ENCODE data around the gene ZNF557.

- no peak for TF ChIP-seq ZBTB21 (tag by site-specific recombination; IDR thresholded peaks at IDR 0.05)
- no peak for TF ChIP-seq CTCF (tag by site-specific recombination; IDR thresholded peaks at IDR 0.05)
- TF ChIP-seq ATF2 (tag by site-specific recombination; IDR thresholded peaks at IDR 0.05; ENCODE audit: low read depth), result no peak
- no peak for TF ChIP-seq ZBTB11 (tag by site-specific recombination; conservative IDR thresholded peaks at IDR 0.05; ENCODE audit: low read depth)
- TF ChIP-seq ZNF280C (tag by site-specific recombination; IDR thresholded peaks at IDR 0.05), result no peak
- TF ChIP-seq ZNF785 (tag by site-specific recombination; IDR thresholded peaks at IDR 0.05), result no peak
- TF ChIP-seq ZNF266 (tag by site-specific recombination; IDR thresholded peaks at IDR 0.05; ENCODE audit: low read depth), result no peak
- TF ChIP-seq ZNF302 (tag by site-specific recombination; IDR thresholded peaks at IDR 0.05; ENCODE audit: low read depth), result no peak
These were observed 53.2 kb downstream of the ZNF557 start for GRCh38 chr19:7122701-7123100.

All from HEK293 (cell line).